ENCODE data around the gene ARL5A.

GRCh38 chr2:151790689-151791088 is 37.5 kb downstream of the ARL5A start:
- TF ChIP-seq CTCF (IDR thresholded peaks at IDR 0.05; ENCODE audit: extremely low read depth in 1 of 2, insufficient read depth in 1 of 2, low read depth in 1 of 2, low read length in 2 of 2) (no peak), JUN (IDR thresholded peaks at IDR 0.05; ENCODE audit: borderline replicate concordance, insufficient read depth, insufficient read length, low read depth) (no peak)
